Measurements from ENCODE around the gene FCF1. TPM values are rescaled to one million over a fixed set of nuclear protein-coding genes. Genes with fewer than 3 reads are reported as not detected.

FCF1 gene
- total and polyA plus RNA-seq, 11 donors: 4.3 to 46.2 (median 36.7) TPM

DNA sequence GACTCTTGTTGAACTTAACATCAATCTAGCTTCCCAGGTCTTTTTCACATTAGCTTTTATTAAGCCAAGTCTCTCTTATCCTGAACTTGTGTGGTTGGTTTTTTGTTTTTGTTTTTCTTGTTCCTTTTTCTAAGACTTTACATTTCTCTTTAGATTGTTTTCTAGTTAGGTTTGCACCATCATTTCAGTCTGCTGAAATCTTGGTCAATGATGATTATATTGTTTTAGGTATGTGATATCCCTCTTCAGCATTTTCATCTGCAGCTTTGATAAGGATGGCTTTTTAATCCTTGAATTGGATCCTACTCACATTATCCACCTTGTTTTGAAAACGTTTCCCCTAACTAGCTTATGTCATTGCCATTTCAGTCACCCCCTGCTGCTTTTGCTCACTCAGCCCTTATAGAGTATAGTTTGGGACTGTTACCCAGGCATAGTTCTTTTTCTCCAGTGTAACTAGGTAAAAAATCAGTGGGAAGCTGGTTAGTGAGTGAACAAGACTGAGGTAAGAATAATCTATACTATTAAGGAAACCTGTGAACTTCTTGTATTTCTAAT is 72.2 kb downstream of the FCF1 start:
- no peaks in the 10 kb centered on the region for H3K27me3 ChIP-seq
- TF ChIP-seq POLR2A (IDR thresholded peaks at IDR 0.05): no peak
- TF ChIP-seq, protein P1, sequence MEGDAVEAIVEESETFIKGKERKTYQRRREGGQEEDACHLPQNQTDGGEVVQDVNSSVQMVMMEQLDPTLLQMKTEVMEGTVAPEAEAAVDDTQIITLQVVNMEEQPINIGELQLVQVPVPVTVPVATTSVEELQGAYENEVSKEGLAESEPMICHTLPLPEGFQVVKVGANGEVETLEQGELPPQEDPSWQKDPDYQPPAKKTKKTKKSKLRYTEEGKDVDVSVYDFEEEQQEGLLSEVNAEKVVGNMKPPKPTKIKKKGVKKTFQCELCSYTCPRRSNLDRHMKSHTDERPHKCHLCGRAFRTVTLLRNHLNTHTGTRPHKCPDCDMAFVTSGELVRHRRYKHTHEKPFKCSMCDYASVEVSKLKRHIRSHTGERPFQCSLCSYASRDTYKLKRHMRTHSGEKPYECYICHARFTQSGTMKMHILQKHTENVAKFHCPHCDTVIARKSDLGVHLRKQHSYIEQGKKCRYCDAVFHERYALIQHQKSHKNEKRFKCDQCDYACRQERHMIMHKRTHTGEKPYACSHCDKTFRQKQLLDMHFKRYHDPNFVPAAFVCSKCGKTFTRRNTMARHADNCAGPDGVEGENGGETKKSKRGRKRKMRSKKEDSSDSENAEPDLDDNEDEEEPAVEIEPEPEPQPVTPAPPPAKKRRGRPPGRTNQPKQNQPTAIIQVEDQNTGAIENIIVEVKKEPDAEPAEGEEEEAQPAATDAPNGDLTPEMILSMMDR (IDR thresholded peaks at IDR 0.05): no peak
- DNase-seq (no peak), ATAC-seq (peak in 1 of 4 donors; percentile 46)
- no peak overlapping the region for H3K4me3 ChIP-seq
- no peaks in the 10 kb centered on the region for H3K9me3 ChIP-seq
- peaks cover 0 to 86% (median 70%) of the 10 kb centered on the region in 9 donors for H3K36me3 ChIP-seq
- WGBS, 4 donors: 22 to 31% (median 24%) methylated on average over 1 of the region's 1 CpG
- peak overlapping the region in 9 of 12 donors; percentile 22 to 84 (median 65) for H3K27ac ChIP-seq
- intact Hi-C loops (cut with DNase I): no loop called here
- H3K4me1 ChIP-seq: peaks cover 0 to 19% (median 2%) of the 10 kb centered on the region in 12 donors

DNA sequence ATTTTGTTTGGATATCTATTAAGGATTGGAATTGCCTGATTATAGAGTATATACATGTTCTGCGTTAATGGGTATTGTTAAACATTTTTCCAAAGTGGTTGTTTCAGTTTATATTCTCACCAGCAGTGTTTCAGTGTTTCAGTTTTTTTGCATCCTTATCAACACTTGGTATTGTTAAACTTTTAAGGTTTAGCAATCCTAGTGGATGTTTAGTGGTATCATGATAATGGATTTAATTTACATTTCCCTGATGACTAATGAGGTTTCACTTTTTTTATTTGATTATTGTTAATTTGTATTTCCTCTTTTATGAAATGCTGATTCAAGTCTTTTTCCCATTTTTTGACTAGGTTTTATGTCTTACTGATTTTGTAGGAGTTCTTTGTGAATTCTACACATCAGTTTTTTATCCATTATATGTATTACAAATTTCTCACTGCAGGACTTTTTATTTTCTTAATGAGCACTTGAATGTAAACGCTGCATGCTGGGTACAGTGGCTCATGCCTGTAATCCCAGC is 73.9 kb downstream of the FCF1 start:
- Histone ChIP-seq H3K4me1 (peaks cover 0 to 19% (median 3%) of the 10 kb centered on the region in 12 donors), H3K27me3 (no peaks in the 10 kb centered on the region), H3K4me3 (no peak overlapping the region), H3K36me3 (peaks cover 0 to 69% (median 52%) of the 10 kb centered on the region in 9 donors), H3K27ac (no peak overlapping the region), H3K9me3 (no peaks in the 10 kb centered on the region)
- ATAC-seq (no peak), DNase-seq (no peak)
- intact Hi-C loops (cut with DNase I): no loop called here
- WGBS, 4 donors: 93 to 96% (median 94%) methylated on average over 2 of the region's 2 CpGs
- TF ChIP-seq, protein P1 (IDR thresholded peaks at IDR 0.05): peak in 1 of 12 donors; percentile 10
- no peak for TF ChIP-seq POLR2A (IDR thresholded peaks at IDR 0.05)

Other genes starting within 250 kb of the FCF1 start
- gene NPC2, start 219.8 kb upstream of the FCF1 start, total RNA-seq: 100 to 1,000 TPM in 7 of 9 donors, 10 to 100 TPM in 2; 69.4 to 374 (median 135) TPM
- gene NPC2, start 219.8 kb upstream of the FCF1 start, polyA plus RNA-seq: 100 to 1,000 TPM; 126 to 145 TPM
- 10 to 100 TPM; 10.8 to 45.8 (median 36.2) TPM for gene ISCA2, start 219.4 kb upstream of the FCF1 start, total RNA-seq
- 10 to 100 TPM; 31.2 to 32.3 TPM for gene ISCA2, start 219.4 kb upstream of the FCF1 start, polyA plus RNA-seq
- 10 to 100 TPM; 19.1 to 69.1 (median 36.1) TPM for gene LTBP2, start 100.9 kb upstream of the FCF1 start, total RNA-seq
- 1 to 10 TPM; 4.0 to 8.4 TPM for gene LTBP2, start 100.9 kb upstream of the FCF1 start, polyA plus RNA-seq
- 10 to 100 TPM; 17.1 to 30.9 (median 22.4) TPM for gene AREL1, start 64 bp upstream of the FCF1 start, total RNA-seq
- gene AREL1, start 64 bp upstream of the FCF1 start, polyA plus RNA-seq: 10 to 100 TPM in 1 of 2 donors, 1 to 10 TPM in 1; 7.8 to 17.8 TPM
- 10 to 100 TPM; 23.1 to 48.1 (median 27.7) TPM for gene YLPM1, start 50.2 kb downstream of the FCF1 start, total RNA-seq
- 10 to 100 TPM; 15.0 to 15.2 TPM for gene YLPM1, start 50.2 kb downstream of the FCF1 start, polyA plus RNA-seq
- gene PROX2, start 163.0 kb downstream of the FCF1 start, total RNA-seq: not detected
- gene PROX2, start 163.0 kb downstream of the FCF1 start, polyA plus RNA-seq: not detected
- gene DLST, start 168.8 kb downstream of the FCF1 start, total RNA-seq: 100 to 1,000 TPM; 152 to 251 (median 209) TPM
- 100 to 1,000 TPM in 1 of 2 donors, 10 to 100 TPM in 1; 75.7 to 159 TPM for gene DLST, start 168.8 kb downstream of the FCF1 start, polyA plus RNA-seq
- 10 to 100 TPM in 8 of 9 donors, 1 to 10 TPM in 1; 8.3 to 26.8 (median 17.8) TPM for gene RPS6KL1, start 210.1 kb downstream of the FCF1 start, total RNA-seq
- gene RPS6KL1, start 210.1 kb downstream of the FCF1 start, polyA plus RNA-seq: 10 to 100 TPM; 12.0 to 18.6 TPM
- gene PGF, start 242.5 kb downstream of the FCF1 start, total RNA-seq: 10 to 100 TPM in 2 of 9 donors, 1 to 10 TPM in 7; 4.1 to 30.4 (median 5.9) TPM
- gene PGF, start 242.5 kb downstream of the FCF1 start, polyA plus RNA-seq: 1 to 10 TPM; 5.0 to 9.7 TPM